H1 (cell line): ENCODE measurements around the gene BTBD9. TPM values are rescaled to one million over a fixed set of nuclear protein-coding genes. Genes with fewer than 3 reads are reported as not detected.

Experiments used
- CTCF ChIA-PET: fragments of 300-600 bp; sonication (Branson Sonifier 250); formaldehyde crosslinking; loops from one replicate; lab custom pipeline; 2021; ENCODE audit not compliant: partially characterized antibody; lab: Charles Lee
- POLR2A ChIA-PET: fragments of 300-600 bp; sonication (Branson Sonifier 250); formaldehyde crosslinking; loops from one replicate; lab custom pipeline; 2021; ENCODE audit warnings: inconsistent platforms; ENCODE audit not compliant: partially characterized antibody; lab: Charles Lee
- DNase-seq, 2 experiments: peaks; one replicate each; pipeline versions ENCODE4 v3.0.0 to v3.0.0-alpha.2; 2010 to 2022; ENCODE audit warnings: low spot score in 2 of 2, low read depth in 1 of 2, mixed read lengths in 1 of 2
- FAIRE-seq: peaks from 2 replicates; lab custom pipeline; 2011; peaks lifted over from hg19 to GRCh38; lab: Jason Lieb, UNC
- H2AFZ ChIP-seq: 2 replicates; pipeline ENCODE4 v1.8.1; 2012; ENCODE audit warnings: low read length, inconsistent platforms
- H2AK5ac ChIP-seq: 2 replicates; pipeline ENCODE4 v1.6.1; 2013; ENCODE audit warnings: low read depth, low read length
- H2BK120ac ChIP-seq: replicated peaks from 2 replicates; pipeline ENCODE3; 2013; ENCODE audit warnings: low read depth, low read length, inconsistent platforms
- H2BK12ac ChIP-seq: 2 replicates; pipeline ENCODE4 v1.6.1; 2013; ENCODE audit warnings: low read depth, low read length
- H2BK15ac ChIP-seq: 2 replicates; pipeline ENCODE4 v1.6.1; 2013; ENCODE audit warnings: low read length
- H2BK20ac ChIP-seq: 2 replicates; pipeline ENCODE4 v1.6.1; 2013; ENCODE audit warnings: low read length
- H2BK5ac ChIP-seq: 2 replicates; pipeline ENCODE4 v1.6.1; 2013; ENCODE audit warnings: low read depth, low read length
- H3K14ac ChIP-seq: 2 replicates; pipeline ENCODE4 v1.6.1; 2013; ENCODE audit warnings: inconsistent platforms; ENCODE audit not compliant: insufficient read length
- H3K18ac ChIP-seq: 2 replicates; pipeline ENCODE4 v1.6.1; 2013; ENCODE audit warnings: low read length; ENCODE audit errors: extremely low read depth
- H3K23ac ChIP-seq: 2 replicates; pipeline ENCODE4 v1.6.1; 2013; ENCODE audit warnings: inconsistent platforms; ENCODE audit not compliant: insufficient read length
- H3K23me2 ChIP-seq: 2 replicates; pipeline ENCODE4 v1.6.1; 2013; ENCODE audit warnings: low read depth, low read length
- H3K27ac ChIP-seq: 2 replicates; pipeline ENCODE4 v1.6.1; 2011; ENCODE audit warnings: low read depth, low read length, inconsistent platforms
- H3K27me3 ChIP-seq, 4 experiments: replicated peaks in 1 of 4; 1 replicate in 1 of 4; 2 replicates in 3 of 4; pipeline versions ENCODE4 v1.6.1 to v1.8.1; 2011 to 2013; ENCODE audit warnings: low read length in 3 of 4, mild to moderate bottlenecking in 3 of 4, inconsistent platforms in 2 of 4, mixed read lengths in 2 of 4, moderate library complexity in 1 of 4; ENCODE audit not compliant: control insufficient read depth in 3 of 4, insufficient read depth in 3 of 4; ENCODE audit errors: extremely low read depth in 1 of 4
- H3K36me3 ChIP-seq, 4 experiments: 2 replicates each; pipeline versions ENCODE4 v1.6.1 to v1.8.1; 2011 to 2013; ENCODE audit warnings: mild to moderate bottlenecking in 4 of 4, low read length in 3 of 4, moderate library complexity in 2 of 4, control low read depth in 1 of 4, inconsistent platforms in 1 of 4; ENCODE audit not compliant: insufficient read depth in 4 of 4, control insufficient read depth in 2 of 4
- H3K4ac ChIP-seq: replicated peaks from 2 replicates; pipeline ENCODE3; 2013; ENCODE audit warnings: low read length, low read depth, mixed read lengths, inconsistent platforms; ENCODE audit not compliant: insufficient read length
- H3K4me1 ChIP-seq, 4 experiments: replicated peaks in 1 of 4; 1 replicate in 1 of 4; 2 replicates in 3 of 4; pipeline versions ENCODE4 v1.6.1 to v1.8.1; 2011 to 2013; ENCODE audit warnings: low read length in 3 of 4, inconsistent platforms in 2 of 4, mixed read lengths in 1 of 4; ENCODE audit not compliant: insufficient read depth in 4 of 4, control insufficient read depth in 3 of 4
- H3K4me2 ChIP-seq, 2 experiments: 2 replicates each; pipeline versions ENCODE4 v1.6.1 to v1.8.1; 2011 to 2013; ENCODE audit warnings: low read depth in 2 of 2, low read length in 2 of 2, control low read depth in 1 of 2, inconsistent platforms in 1 of 2, mild to moderate bottlenecking in 1 of 2; ENCODE audit not compliant: insufficient read depth in 1 of 2
- H3K4me3 ChIP-seq, 4 experiments: fragments of 200-600, 300-600 bp in 1 of 4; sonication (generic), shearing (Covaris generic), sonication (Bioruptor Twin) in 1 of 4; 2 replicates each; pipeline versions ENCODE4 v1.5.1 to v1.8.1; 2011 to 2016; ENCODE audit warnings: low read length in 4 of 4, low read depth in 3 of 4, control low read depth in 2 of 4, inconsistent platforms in 2 of 4, mild to moderate bottlenecking in 2 of 4, mixed read lengths in 1 of 4, moderate library complexity in 1 of 4; ENCODE audit not compliant: insufficient read depth in 2 of 4; ENCODE audit errors: extremely low read depth in 1 of 4
- H3K56ac ChIP-seq: replicated peaks from 2 replicates; pipeline ENCODE3; 2013; ENCODE audit warnings: low read depth, mild to moderate bottlenecking, mixed read lengths, low read length, inconsistent platforms; ENCODE audit not compliant: insufficient read length
- H3K79me1 ChIP-seq: 2 replicates; pipeline ENCODE4 v1.6.1; 2013; ENCODE audit warnings: low read depth, low read length, control low read depth
- H3K79me2 ChIP-seq, 2 experiments: 2 replicates each; pipeline versions ENCODE4 v1.6.1 to v1.8.1; 2012 to 2013; ENCODE audit warnings: low read length in 2 of 2, mild to moderate bottlenecking in 2 of 2, inconsistent platforms in 1 of 2; ENCODE audit not compliant: insufficient read depth in 2 of 2, control insufficient read depth in 1 of 2
- H3K9ac ChIP-seq, 4 experiments: replicated peaks in 1 of 4; 1 replicate in 1 of 4; 2 replicates in 3 of 4; pipeline versions ENCODE4 v1.6.1 to v1.8.1; 2011 to 2013; ENCODE audit warnings: low read depth in 3 of 4, low read length in 3 of 4, control low read depth in 2 of 4, mild to moderate bottlenecking in 2 of 4, moderate library complexity in 2 of 4, inconsistent platforms in 1 of 4; ENCODE audit errors: extremely low read depth in 1 of 4
- H3K9me3 ChIP-seq, 2 experiments: 2 replicates each; pipeline versions ENCODE4 v1.6.1 to v1.8.1; 2012 to 2013; ENCODE audit warnings: mild to moderate bottlenecking in 2 of 2, moderate library complexity in 2 of 2, control low read depth in 1 of 2, inconsistent platforms in 1 of 2, low read depth in 1 of 2, low read length in 1 of 2, mixed read lengths in 1 of 2; ENCODE audit not compliant: insufficient read depth in 2 of 2
- H4K20me1 ChIP-seq, 2 experiments: replicated peaks in 1 of 2; 2 replicates each; pipeline versions ENCODE3 to v1.8.1; 2011 to 2013; ENCODE audit warnings: inconsistent platforms in 2 of 2, low read length in 2 of 2, mild to moderate bottlenecking in 1 of 2; ENCODE audit not compliant: insufficient read depth in 2 of 2, control insufficient read depth in 1 of 2
- H4K5ac ChIP-seq: 2 replicates; pipeline ENCODE4 v1.6.1; 2013; ENCODE audit warnings: low read length, low read depth, mixed read lengths, inconsistent platforms; ENCODE audit not compliant: insufficient read length
- H4K8ac ChIP-seq: 2 replicates; pipeline ENCODE4 v1.8.0; 2013; ENCODE audit warnings: mild to moderate bottlenecking, moderate library complexity, low read length, inconsistent platforms; ENCODE audit not compliant: insufficient read depth; ENCODE audit errors: extremely low read depth
- H4K91ac ChIP-seq: replicated peaks from 2 replicates; pipeline ENCODE3; 2013; ENCODE audit warnings: low read length, mixed read lengths, inconsistent platforms; ENCODE audit not compliant: insufficient read length
- CTCF ChIP-seq, 3 experiments: IDR thresholded peaks; 1 replicate in 2 of 3; 2 replicates in 1 of 3; pipeline versions ENCODE4 v1.5.1 to v1.6.1; 2011; ENCODE audit warnings: low read length in 3 of 3, mild to moderate bottlenecking in 3 of 3, inconsistent platforms in 2 of 3, low read depth in 1 of 3, moderate library complexity in 1 of 3; ENCODE audit not compliant: insufficient read depth in 1 of 3; ENCODE audit errors: control extremely low read depth in 1 of 3
- RAD21 ChIP-seq, 2 experiments: IDR thresholded peaks in 1 of 2; conservative IDR thresholded peaks in 1 of 2; 2 replicates each; pipeline ENCODE4 v1.6.1; 2011; ENCODE audit warnings: low read depth in 2 of 2, low read length in 2 of 2, improper control_type of control experiment in 1 of 2, inconsistent platforms in 1 of 2, mild to moderate bottlenecking in 1 of 2, moderate library complexity in 1 of 2
- TCF12 ChIP-seq: IDR thresholded peaks from 2 replicates; pipeline ENCODE4 v1.6.1; 2011; ENCODE audit warnings: low read depth, mild to moderate bottlenecking, low read length
- WGBS, 2 experiments: shearing (Covaris generic) in 1 of 2; methylation state at CpG; one replicate each; pipeline versions ENCODE4 v1.1.6 to v1.1.7; 2013 to 2015; ENCODE audit warnings: low lambda C conversion rate in 2 of 2, mixed read lengths in 2 of 2, inconsistent platforms in 1 of 2, low coverage in 1 of 2, missing lambda C conversion rate in 1 of 2; ENCODE audit not compliant: insufficient replicate concordance in 2 of 2, insufficient coverage in 1 of 2, insufficient read length in 1 of 2; ENCODE audit errors: extremely low coverage in 1 of 2, missing lambda C conversion rate in 1 of 2; 5-methylcytosine and 5-hydroxymethylcytosine counted together
- polyA plus RNA-seq, 7 experiments: library from polyadenylated mRNA; depleted of rRNA in 3 of 7; stranded (reverse) in 5 of 7; unstranded in 2 of 7; fragments of >200 nt in 5 of 7; fragments of 200-250 nt in 2 of 7; gene quantifications; 1 replicate in 5 of 7; 2 replicates in 1 of 7; 4 replicates in 1 of 7; pipeline versions ENCODE4 v1.2.1 to v1.2.3, GENCODE V29; 2011 to 2013; ENCODE audit warnings: missing spikeins in 2 of 7, mixed read lengths in 2 of 7
- total RNA-seq: library from RNA; stranded (reverse); fragmentation: NEBNext Ultra II Directional; extraction: Animal tissue kit (Norgen Biotek cat#: 25700); gene quantifications from 2 replicates; pipeline ENCODE4 v1.2.1, GENCODE V29; 2021

Gene BTBD9
- total and polyA plus RNA-seq, 2 of the 8 experiments (the other 6 are each of a cell fraction or from before 2014, with no cell fraction given): 0.92 to 4.1 TPM

GRCh38 chr6:38319256-38320212 is 320.2 kb downstream of the BTBD9 start:
- H4K20me1 ChIP-seq: no peaks in the 10 kb centered on the region
- ChIA-PET POLR2A (no interaction called here), CTCF (no interaction called here)
- no peak overlapping the region for H3K23ac ChIP-seq
- no peak overlapping the region for H2BK120ac ChIP-seq
- peak; percentile 24 to 38; a peak in 3 of 4 replicates for TF ChIP-seq RAD21 (IDR thresholded peaks at IDR 0.05 in 1 of 2, conservative IDR thresholded peaks at IDR 0.05 in 1 of 2; ENCODE audit: low read depth in 2 of 2, low read length in 2 of 2)
- TF ChIP-seq CTCF (IDR thresholded peaks at IDR 0.05; ENCODE audit: control extremely low read depth in 1 of 3, insufficient read depth in 1 of 3, low read depth in 1 of 3, low read length in 3 of 3): peak in 2 of 3 experiments; percentile 28 to 49; a peak in 2 of 4 replicates
- TF ChIP-seq TCF12: no peak
- no peak overlapping the region for H3K4me2 ChIP-seq
- no peak overlapping the region for H3K9ac ChIP-seq
- H2BK15ac ChIP-seq: no peak overlapping the region
- no peak overlapping the region for H3K27ac ChIP-seq
- H3K56ac ChIP-seq: no peak overlapping the region
- H3K23me2 ChIP-seq: no peaks in the 10 kb centered on the region
- H2AFZ ChIP-seq: no peak overlapping the region
- H2BK20ac ChIP-seq: no peak overlapping the region
- H3K27me3 ChIP-seq: no peaks in the 10 kb centered on the region
- no peaks in the 10 kb centered on the region for H3K9me3 ChIP-seq
- no peak overlapping the region for H3K18ac ChIP-seq
- no peak overlapping the region; the same call in 1 of the 2 replicates for H4K8ac ChIP-seq
- H3K14ac ChIP-seq: no peak overlapping the region
- FAIRE-seq: no peak
- H4K5ac ChIP-seq: no peak overlapping the region
- no peak overlapping the region for H3K4me3 ChIP-seq
- H2BK12ac ChIP-seq: no peak overlapping the region
- H2AK5ac ChIP-seq: no peak overlapping the region
- WGBS, 2 experiments: 82% methylated on average over 11 of the region's 11 CpGs; no CpG with 5 or more reads in 1 of the 2 experiments
- H3K4ac ChIP-seq: no peak overlapping the region
- no peaks in the 10 kb centered on the region for H3K79me2 ChIP-seq
- peak in 1 of 2 experiments; percentile 47 for DNase-seq
- peaks cover 0 to 5% (median 0%) of the 10 kb centered on the region in 4 experiments; a peak in 3 of 7 replicates for H3K4me1 ChIP-seq
- no peaks in the 10 kb centered on the region for H3K36me3 ChIP-seq
- H3K79me1 ChIP-seq: no peaks in the 10 kb centered on the region
- H2BK5ac ChIP-seq: no peak overlapping the region
- H4K91ac ChIP-seq: no peak overlapping the region
